Heart right ventricle (tissue), 16 donors: ENCODE results near the gene RUNX1. TPM values are rescaled to one million over a fixed set of nuclear protein-coding genes. Genes with fewer than 3 reads are reported as not detected.

Source experiments
- ATAC-seq, 8 donors: fragments of 200-7000 bp; cut with Tn5 transposase; one replicate each; pipeline ENCODE4 v1.9.1; 2020; ENCODE audit warnings: mild to moderate bottlenecking in 8 of 8, moderate library complexity in 8 of 8, moderate number of reproducible peaks in 1 of 8
- DNase-seq, 2 donors: peaks; one replicate each; pipeline ENCODE4 v3.0.0-alpha.2; 2020
- H3K27ac ChIP-seq, 10 donors: fragments of 200-600 bp; sonication (generic) in 2 of 10; one replicate each; pipeline versions ENCODE4 v1.5.0 to v1.8.0; 2020 to 2022; ENCODE audit warnings: mild to moderate bottlenecking in 3 of 10
- H3K27me3 ChIP-seq, 7 donors: fragments of 200-600 bp; one replicate each; pipeline ENCODE4 v1.8.0; 2021 to 2022; ENCODE audit warnings: mild to moderate bottlenecking in 2 of 7
- H3K36me3 ChIP-seq, 9 donors: fragments of 200-600 bp; sonication (generic) in 1 of 9; one replicate each; pipeline versions ENCODE4 v1.5.0 to v1.8.0; 2020 to 2022; ENCODE audit warnings: mild to moderate bottlenecking in 2 of 9
- H3K4me1 ChIP-seq, 9 donors: fragments of 200-600 bp; sonication (generic) in 1 of 9; one replicate each; pipeline versions ENCODE4 v1.5.0 to v1.8.0; 2020 to 2022; ENCODE audit warnings: mild to moderate bottlenecking in 4 of 9
- H3K4me3 ChIP-seq, 10 donors: fragments of 200-600 bp; sonication (generic) in 2 of 10; one replicate each; pipeline versions ENCODE4 v1.5.0 to v1.8.0; 2020 to 2022; ENCODE audit warnings: mild to moderate bottlenecking in 7 of 10, moderate library complexity in 2 of 10
- H3K9me3 ChIP-seq, 11 donors: fragments of 200-600 bp in 10 of 11; sonication (generic) in 2 of 11; one replicate each; pipeline versions ENCODE4 v1.5.0 to v1.8.0; 2013 to 2022; ENCODE audit warnings: mild to moderate bottlenecking in 2 of 11, control low read depth in 1 of 11, moderate library complexity in 1 of 11
- CTCF ChIP-seq, 9 donors: fragments of 200-600 bp; sonication (generic) in 2 of 9; IDR thresholded peaks; one replicate each; pipeline versions ENCODE4 v1.5.0 to v1.8.0; 2021 to 2022; ENCODE audit warnings: antibody characterized with exemption in 9 of 9, mild to moderate bottlenecking in 5 of 9, moderate library complexity in 1 of 9
- WGBS, 2 donors: extraction: QIAGEN DNeasy Blood & Tissue Kit; methylation state at CpG; one replicate each; pipeline ENCODE4 v1.1.7; 2013; ENCODE audit warnings: inconsistent platforms in 1 of 2; 5-methylcytosine and 5-hydroxymethylcytosine counted together
- intact Hi-C, 10 donors: fragments of 100-400 bp; cut with DNase I; formaldehyde crosslinking; loops; one replicate each; pipeline versions ENCODE4 v1.11.1 to v1.14.2; 2022
- polyA plus RNA-seq, 2 donors: library from polyadenylated mRNA; stranded (reverse); fragments of 200-250 nt; gene quantifications; one replicate each; pipeline ENCODE4 v1.2.3, GENCODE V29; 2013
- total RNA-seq, 10 donors: library from RNA; stranded (reverse); fragmentation: NEBNext Ultra II Directional in 3 of 10; extraction: Animal tissue kit (Norgen Biotek cat#: 25700) in 3 of 10; gene quantifications; one replicate each; pipeline versions ENCODE4 v1.2.1 to v1.2.4, GENCODE V29; 2021 to 2023
- donor health status: Arrhythmogenic right ventricular cardiomyopathy.
- donor health status: ischemic (EF 13 %, LVEDD 7.1; RV severe dilation, severe dysfunction).
- donor health status: healthy with polysubstance abuse.
- donor health status: DM: no; HTN: yes; CAD: no.
- donor health status: DM: no; HTN: no; CAD: no.
- donor health status: ischemic (EF 25% LVEDD 6.9; RV normal size, moderate dysfunction).
- donor health status: ischemic (EF 25% LVEDD 5.7; RV mildly dilated, moderate dysfunction).
- donor health status: healthy.
- donor health status: DM: yes; HTN: yes; CAD: no.
- donor health status: Ischemic cardiomyopathy.
- donor health status: ischemic (EF 35%, LVEDD 5.7; RV mildly dilated, moderate dysfunction).
- donor health status: nonischemic (EF 11% LVEDD 7.7; RV severe dilation, severe dysfunction).
- donor health status: DM: yes; HTN: yes; CAD: no.
- donor health status: PGD.
- donor health status: ischemic (EF 29% LVEDD 5.4; RV normal size, mild dysfunction).
- donor health status: nonischemic (EF 23%, LVEDD 6.1; RV moderate dilation, normal function).

Gene RUNX1
- total and polyA plus RNA-seq, 12 donors: 0.88 to 29.3 (median 3.5) TPM

GRCh38 chr21:34878940-34879339, 170.2 kb downstream of the RUNX1 start:
- H3K36me3 ChIP-seq: peaks cover 0 to 84% (median 0%) of the 10 kb centered on the region in 9 donors
- intact Hi-C loops: no loop called here
- H3K4me3 ChIP-seq: no peak overlapping the region
- H3K27me3 ChIP-seq: peaks cover 0 to 26% (median 22%) of the 10 kb centered on the region in 7 donors
- peaks cover 0 to 58% (median 0%) of the 10 kb centered on the region in 9 donors for H3K4me1 ChIP-seq
- no peaks in the 10 kb centered on the region for H3K9me3 ChIP-seq
- ATAC-seq (no peak), DNase-seq (no peak)
- TF ChIP-seq CTCF (IDR thresholded peaks at IDR 0.05): no peak
- 85 to 94% methylated on average over 2 of the region's 2 CpGs for WGBS, 2 donors
- H3K27ac ChIP-seq: no peak overlapping the region

- H3K36me3 ChIP-seq: peaks cover 0 to 85% (median 0%) of the 10 kb centered on the region in 9 donors
- intact Hi-C loops: no loop called here
- DNase-seq: no peak
- WGBS, 2 donors: 87 to 88% methylated on average over 3 of the region's 3 CpGs
- no peaks in the 10 kb centered on the region for H3K9me3 ChIP-seq
- no peak for TF ChIP-seq CTCF (IDR thresholded peaks at IDR 0.05)
- H3K27ac ChIP-seq: no peak overlapping the region
- H3K4me1 ChIP-seq: peaks cover 0 to 54% (median 0%) of the 10 kb centered on the region in 9 donors
- ATAC-seq: no peak
- peaks cover 0 to 22% (median 17%) of the 10 kb centered on the region in 7 donors for H3K27me3 ChIP-seq
- H3K4me3 ChIP-seq: no peak overlapping the region
Observed at GRCh38 chr21:34878501-34878900, 170.6 kb downstream of the RUNX1 start.

GRCh38 chr21:34877485-34878128, 171.5 kb downstream of the RUNX1 start:
- ATAC-seq (no peak), DNase-seq (no peak)
- intact Hi-C loops: no loop called here
- Histone ChIP-seq H3K36me3 (peaks cover 0 to 93% (median 0%) of the 10 kb centered on the region in 9 donors), H3K9me3 (no peaks in the 10 kb centered on the region), H3K27ac (no peak overlapping the region), H3K4me1 (peaks cover 0 to 53% (median 0%) of the 10 kb centered on the region in 9 donors), H3K4me3 (no peak overlapping the region), H3K27me3 (peaks cover 0 to 15% (median 8%) of the 10 kb centered on the region in 7 donors)
- 81 to 84% methylated on average over 10 of the region's 10 CpGs for WGBS, 2 donors
- TF ChIP-seq CTCF (IDR thresholded peaks at IDR 0.05): no peak

GRCh38 chr21:34875830-34876229, 173.3 kb downstream of the RUNX1 start:
- Histone ChIP-seq H3K4me3 (no peak overlapping the region), H3K9me3 (no peaks in the 10 kb centered on the region), H3K27ac (no peak overlapping the region), H3K4me1 (peaks cover 0 to 36% (median 0%) of the 10 kb centered on the region in 9 donors), H3K27me3 (peaks cover 0 to 12% (median 9%) of the 10 kb centered on the region in 7 donors), H3K36me3 (peaks cover 0 to 100% (median 0%) of the 10 kb centered on the region in 9 donors)
- ATAC-seq (no peak), DNase-seq (no peak)
- intact Hi-C loops: no loop called here
- TF ChIP-seq CTCF (IDR thresholded peaks at IDR 0.05): no peak
- WGBS, 2 donors: 79 to 81% methylated on average over 6 of the region's 6 CpGs
